ENCODE results near the gene MAOA.

Gene MAOA

GRCh38 chrX:43735534-43735933 is 79.4 kb downstream of the MAOA start:
- DNase-seq (ENCODE audit: low read depth) = no peak
- TF ChIP-seq, protein P1, sequence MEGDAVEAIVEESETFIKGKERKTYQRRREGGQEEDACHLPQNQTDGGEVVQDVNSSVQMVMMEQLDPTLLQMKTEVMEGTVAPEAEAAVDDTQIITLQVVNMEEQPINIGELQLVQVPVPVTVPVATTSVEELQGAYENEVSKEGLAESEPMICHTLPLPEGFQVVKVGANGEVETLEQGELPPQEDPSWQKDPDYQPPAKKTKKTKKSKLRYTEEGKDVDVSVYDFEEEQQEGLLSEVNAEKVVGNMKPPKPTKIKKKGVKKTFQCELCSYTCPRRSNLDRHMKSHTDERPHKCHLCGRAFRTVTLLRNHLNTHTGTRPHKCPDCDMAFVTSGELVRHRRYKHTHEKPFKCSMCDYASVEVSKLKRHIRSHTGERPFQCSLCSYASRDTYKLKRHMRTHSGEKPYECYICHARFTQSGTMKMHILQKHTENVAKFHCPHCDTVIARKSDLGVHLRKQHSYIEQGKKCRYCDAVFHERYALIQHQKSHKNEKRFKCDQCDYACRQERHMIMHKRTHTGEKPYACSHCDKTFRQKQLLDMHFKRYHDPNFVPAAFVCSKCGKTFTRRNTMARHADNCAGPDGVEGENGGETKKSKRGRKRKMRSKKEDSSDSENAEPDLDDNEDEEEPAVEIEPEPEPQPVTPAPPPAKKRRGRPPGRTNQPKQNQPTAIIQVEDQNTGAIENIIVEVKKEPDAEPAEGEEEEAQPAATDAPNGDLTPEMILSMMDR (conservative IDR thresholded peaks at IDR 0.05; ENCODE audit: low read depth, low read length) = no peak
- H3K4me3 ChIP-seq (ENCODE audit: low read depth, low read length) = no peak overlapping the region

DNA sequence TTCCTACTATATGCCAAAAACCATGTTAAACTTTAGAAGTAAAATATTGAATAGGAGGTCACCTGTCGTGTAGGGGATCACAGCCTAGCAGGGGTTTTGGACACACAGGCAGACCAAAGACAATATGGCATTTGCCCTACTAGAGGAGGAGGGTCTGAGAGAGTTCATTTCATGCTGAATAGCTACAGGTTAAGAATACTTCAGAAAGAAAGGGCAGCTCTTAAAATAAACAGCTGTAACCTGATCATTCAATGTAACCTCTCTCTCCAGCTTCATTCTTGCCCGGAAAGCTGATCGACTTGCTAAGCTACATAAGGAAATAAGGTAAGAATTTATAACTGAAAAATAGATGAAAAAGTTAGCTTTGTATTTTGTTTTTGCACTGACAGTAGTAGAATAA is 79.9 kb downstream of the MAOA start:
- TF ChIP-seq, protein P1 (conservative IDR thresholded peaks at IDR 0.05; ENCODE audit: low read depth, low read length) = no peak
- no peak overlapping the region for H3K4me3 ChIP-seq (ENCODE audit: low read depth, low read length)
- DNase-seq (ENCODE audit: low read depth) = peak; percentile 35

DNA sequence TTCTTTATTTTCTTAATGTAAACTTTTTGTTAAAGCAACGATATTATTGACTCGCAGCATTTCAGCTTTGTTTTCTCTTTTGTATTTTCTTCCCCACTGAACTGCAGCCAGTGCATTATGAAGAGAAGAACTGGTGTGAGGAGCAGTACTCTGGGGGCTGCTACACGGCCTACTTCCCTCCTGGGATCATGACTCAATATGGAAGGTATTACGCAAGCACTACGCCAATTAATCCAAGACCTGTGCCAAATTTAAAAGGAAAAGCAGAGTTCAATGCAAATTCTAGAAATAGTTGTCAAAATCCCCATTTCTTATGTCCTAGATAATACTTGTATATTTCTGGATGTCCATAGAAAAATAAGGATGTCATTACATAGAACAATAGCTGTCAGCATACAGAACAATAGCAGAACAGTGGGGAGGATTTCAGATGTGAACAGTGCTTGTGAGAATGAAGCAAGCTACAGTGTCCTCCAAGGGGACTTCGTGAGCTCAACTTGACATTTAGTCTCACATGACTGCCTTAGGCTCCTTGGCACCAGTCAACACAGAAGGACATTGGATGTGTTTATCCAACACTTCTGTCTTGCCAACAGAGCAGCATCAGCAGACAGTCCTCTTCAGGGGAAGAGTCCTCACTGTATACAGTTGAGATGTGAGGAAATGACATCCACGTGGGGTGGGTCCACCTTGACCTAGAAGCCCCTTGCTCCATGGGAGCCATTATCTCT is 85.9 kb downstream of the MAOA start:
- TF ChIP-seq, protein P1 (conservative IDR thresholded peaks at IDR 0.05; ENCODE audit: low read depth, low read length) = no peak
- H3K4me3 ChIP-seq (ENCODE audit: low read depth, low read length) = no peak overlapping the region
- DNase-seq (ENCODE audit: low read depth) = peak; percentile 74

GRCh38 chrX:43743100-43743822 is 87.2 kb downstream of the MAOA start:
- DNase-seq (ENCODE audit: low read depth) = no peak
- TF ChIP-seq, protein P1 (conservative IDR thresholded peaks at IDR 0.05; ENCODE audit: low read depth, low read length) = no peak
- H3K4me3 ChIP-seq (ENCODE audit: low read depth, low read length) = no peak overlapping the region

GRCh38 chrX:43744284-43744683 is 88.2 kb downstream of the MAOA start:
- no peak overlapping the region for H3K4me3 ChIP-seq (ENCODE audit: low read depth, low read length)
- TF ChIP-seq, protein P1 (conservative IDR thresholded peaks at IDR 0.05; ENCODE audit: low read depth, low read length) = no peak
- no peak for DNase-seq (ENCODE audit: low read depth)

DNA sequence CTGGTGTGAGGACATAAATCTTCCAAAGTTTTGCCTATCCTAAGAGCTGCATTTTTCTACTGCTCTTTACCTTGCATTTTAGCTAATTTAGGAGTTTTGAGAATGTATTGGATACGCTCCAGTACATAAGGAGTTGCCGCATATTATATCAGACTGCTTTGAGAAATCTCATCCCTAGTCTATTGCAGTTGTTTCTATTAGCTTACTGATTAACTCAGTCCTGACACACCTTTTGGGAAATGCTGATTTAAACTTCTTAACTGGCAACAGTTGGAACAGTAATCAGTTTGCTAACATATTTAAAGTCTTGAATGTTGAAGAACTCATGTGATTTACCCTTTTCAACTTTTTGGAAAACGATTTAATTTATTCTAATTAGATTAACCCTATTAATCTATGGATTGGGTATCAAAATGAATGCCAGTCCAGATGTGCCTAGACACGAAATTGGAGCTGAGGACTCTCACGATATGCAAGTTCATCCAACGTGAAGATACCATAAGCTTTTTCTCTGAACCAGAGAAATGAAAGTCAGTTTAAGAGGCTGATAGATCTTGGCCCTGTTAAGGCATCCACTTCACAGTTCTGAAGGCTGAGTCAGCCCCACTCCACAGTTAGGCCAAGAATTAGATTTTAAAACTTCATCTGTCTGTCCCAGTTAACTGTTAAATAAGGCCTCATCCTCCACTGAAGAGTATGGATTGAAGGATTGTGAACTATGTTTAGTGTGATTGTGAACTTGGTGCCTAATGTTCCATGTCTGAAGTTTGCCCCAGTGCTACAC is 90.0 kb downstream of the MAOA start:
- no peak overlapping the region for H3K4me3 ChIP-seq (ENCODE audit: low read depth, low read length)
- TF ChIP-seq, protein P1 (conservative IDR thresholded peaks at IDR 0.05; ENCODE audit: low read depth, low read length) = no peak
- peak; percentile 14 for DNase-seq (ENCODE audit: low read depth)

All from choroid plexus epithelial cell (primary cell).